ENCODE data around the gene SCAMP3.
"Not testable (repeated sequence)": the region's sequence is repeated elsewhere in the genome, so short reads cannot be mapped to it uniquely, and the experiment has no call there.

The SCAMP3 gene

DNA sequence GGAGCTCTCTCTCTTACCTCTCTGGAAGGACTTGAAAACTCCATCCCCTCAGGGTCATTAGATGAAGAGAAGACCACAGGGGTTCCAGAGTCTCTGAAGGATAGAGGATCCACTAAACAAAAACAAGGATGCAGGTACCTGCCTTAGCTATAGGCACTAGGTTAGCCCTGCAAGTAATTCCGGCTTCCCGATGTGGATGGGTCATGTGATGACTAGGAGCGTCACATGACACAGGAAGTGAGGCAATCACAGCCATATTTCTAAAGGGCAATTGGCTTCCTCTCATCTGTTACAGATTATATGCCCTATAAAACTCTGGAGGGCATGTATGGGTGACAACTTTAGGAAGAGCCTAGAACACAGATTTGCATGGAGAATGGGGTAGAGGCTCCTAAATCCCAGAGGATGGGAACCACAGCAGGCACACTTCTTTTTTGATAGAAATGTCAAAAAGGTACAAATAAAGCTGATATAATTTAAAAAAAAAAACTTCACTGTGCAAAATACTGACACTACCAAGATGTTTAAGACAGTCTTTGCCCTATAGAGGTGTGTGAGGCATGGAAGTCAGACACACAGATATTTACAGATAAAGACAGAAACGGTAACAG lies 21.0 kb downstream of the SCAMP3 start:
- peak; percentile 87 for DNase-seq
- in situ Hi-C loops (cut with HindIII; ENCODE audit: low pct_ligation_motif_present, low pct_unique_long_range_greater_than_20kb, low sequenced_read_pairs), result no loop called here

DNA sequence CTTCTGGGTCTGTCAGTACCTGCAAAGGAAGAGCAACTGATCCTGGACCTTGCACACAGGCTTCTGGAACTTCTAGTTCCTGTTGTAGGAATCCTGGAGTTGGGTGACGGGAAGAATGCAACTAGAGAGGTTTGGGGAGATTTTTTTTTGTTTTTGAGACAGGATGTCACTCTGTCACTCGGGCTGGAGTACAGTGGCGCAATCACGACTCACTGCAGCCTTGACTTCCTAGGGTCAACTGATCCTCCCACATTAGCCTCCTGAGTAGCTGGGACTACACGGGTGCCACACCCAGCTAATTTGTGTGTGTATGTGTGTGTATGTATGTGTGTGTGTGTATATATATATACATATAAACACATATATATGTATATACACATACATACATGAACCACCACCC lies 25.7 kb downstream of the SCAMP3 start:
- DNase-seq, result no peak
- in situ Hi-C loops (cut with HindIII; ENCODE audit: low pct_ligation_motif_present, low pct_unique_long_range_greater_than_20kb, low sequenced_read_pairs), result no loop called here

DNA sequence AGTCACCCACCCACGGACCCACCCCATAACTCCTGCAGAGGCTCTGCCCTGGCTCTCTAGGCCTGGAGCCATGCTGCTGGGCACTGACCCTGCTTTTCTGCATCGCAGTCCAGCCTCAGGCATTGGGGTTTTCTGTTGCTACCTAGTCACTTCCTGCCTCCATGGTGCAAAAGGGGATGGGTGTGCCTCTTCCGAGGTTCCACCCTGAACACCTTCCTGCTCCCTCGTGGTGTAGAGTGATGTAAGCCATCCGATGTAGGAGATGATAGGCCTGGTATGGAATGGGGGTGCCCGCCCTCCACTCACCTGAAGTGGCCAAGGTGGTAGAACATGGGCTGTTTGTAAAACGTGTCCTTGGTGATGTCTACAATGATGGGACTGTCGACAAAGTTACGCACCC lies 26.8 kb downstream of the SCAMP3 start:
- DNase-seq; in situ Hi-C loops (cut with HindIII; ENCODE audit: low pct_ligation_motif_present, low pct_unique_long_range_greater_than_20kb, low sequenced_read_pairs): not testable (repeated sequence)

DNA sequence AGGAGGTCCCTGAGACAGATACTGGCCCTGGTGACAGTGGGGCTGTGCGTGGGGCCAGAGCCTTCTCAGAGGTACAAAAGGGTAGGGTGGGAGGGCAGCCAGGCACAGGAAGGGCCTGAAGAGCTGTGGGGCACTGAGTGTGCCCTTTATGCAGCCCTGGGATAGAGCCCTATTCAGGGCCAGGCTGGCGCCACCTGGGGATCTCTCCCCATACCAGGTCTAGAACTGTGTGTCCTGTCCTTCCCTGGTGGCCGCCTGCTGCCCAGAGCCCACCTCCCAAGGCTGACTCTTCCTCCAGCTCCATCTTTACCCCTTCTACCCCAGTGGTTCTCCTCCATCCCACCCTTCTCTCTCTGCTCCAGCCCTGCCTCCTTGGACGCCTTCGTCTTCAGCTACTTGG lies 28.7 kb downstream of the SCAMP3 start:
- in situ Hi-C loops (cut with HindIII; ENCODE audit: low pct_ligation_motif_present, low pct_unique_long_range_greater_than_20kb, low sequenced_read_pairs); DNase-seq: not testable (repeated sequence)

- DNase-seq; in situ Hi-C loops (cut with HindIII; ENCODE audit: low pct_ligation_motif_present, low pct_unique_long_range_greater_than_20kb, low sequenced_read_pairs): not testable (repeated sequence)
Measured at GRCh38 chr1:155232001-155232978, 29.9 kb downstream of the SCAMP3 start.

DNA sequence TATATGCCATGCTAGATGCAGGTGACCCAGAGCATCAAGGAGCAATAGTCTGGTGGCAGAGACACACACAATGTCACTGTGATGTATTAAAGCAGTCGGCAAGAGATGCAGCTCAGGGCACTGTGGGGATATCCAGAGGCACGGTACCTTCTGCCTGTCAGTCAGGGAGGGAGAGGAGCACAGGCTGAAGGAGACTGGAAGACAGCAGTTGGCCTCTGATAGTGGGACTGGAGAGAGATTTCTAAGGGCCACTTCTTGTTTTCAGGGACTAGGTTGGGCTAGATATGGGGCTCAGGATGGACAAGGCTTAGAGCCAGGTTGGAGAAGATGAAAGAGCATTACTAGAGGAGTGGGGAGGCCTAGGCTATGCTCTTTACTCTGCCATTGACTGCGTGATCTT lies 30.9 kb downstream of the SCAMP3 start:
- DNase-seq; in situ Hi-C loops (cut with HindIII; ENCODE audit: low pct_ligation_motif_present, low pct_unique_long_range_greater_than_20kb, low sequenced_read_pairs): not testable (repeated sequence)

DNA sequence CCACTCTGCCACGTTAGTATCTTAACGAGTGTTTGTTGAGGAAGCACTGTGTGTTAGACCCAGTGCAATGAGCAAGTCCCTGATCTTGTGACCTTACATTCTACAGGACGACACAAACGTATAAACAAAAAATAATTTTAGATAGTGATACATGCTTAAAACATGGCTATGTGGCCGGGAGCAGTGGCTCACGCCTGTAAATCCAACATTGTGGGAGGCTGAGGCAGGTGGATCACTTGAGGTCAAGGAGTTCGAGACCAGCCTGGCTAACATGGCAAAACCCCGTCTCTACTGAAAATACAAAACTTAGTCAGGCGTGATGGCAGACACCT lies 34.1 kb downstream of the SCAMP3 start:
- in situ Hi-C loops (cut with HindIII; ENCODE audit: low pct_ligation_motif_present, low pct_unique_long_range_greater_than_20kb, low sequenced_read_pairs), result no loop called here
- DNase-seq, result no peak

- in situ Hi-C loops (cut with HindIII; ENCODE audit: low pct_ligation_motif_present, low pct_unique_long_range_greater_than_20kb, low sequenced_read_pairs), result no loop called here
- DNase-seq, result peak; percentile 99
Measured at GRCh38 chr1:155227261-155228095, 34.7 kb downstream of the SCAMP3 start.

- DNase-seq, result no peak
- in situ Hi-C loops (cut with HindIII; ENCODE audit: low pct_ligation_motif_present, low pct_unique_long_range_greater_than_20kb, low sequenced_read_pairs), result no loop called here
Measured at GRCh38 chr1:155226910-155227260, 35.3 kb downstream of the SCAMP3 start.

- peak; percentile 90 for DNase-seq
- in situ Hi-C loops (cut with HindIII; ENCODE audit: low pct_ligation_motif_present, low pct_unique_long_range_greater_than_20kb, low sequenced_read_pairs), result no loop called here
Measured at GRCh38 chr1:155226188-155226909, 35.8 kb downstream of the SCAMP3 start.

- in situ Hi-C loops (cut with HindIII; ENCODE audit: low pct_ligation_motif_present, low pct_unique_long_range_greater_than_20kb, low sequenced_read_pairs); DNase-seq: not testable (repeated sequence)
Measured at GRCh38 chr1:155225404-155225759, 36.8 kb downstream of the SCAMP3 start.

GRCh38 chr1:155223047-155223446 lies 39.1 kb downstream of the SCAMP3 start:
- DNase-seq, result no peak
- in situ Hi-C loops (cut with HindIII; ENCODE audit: low pct_ligation_motif_present, low pct_unique_long_range_greater_than_20kb, low sequenced_read_pairs), result no loop called here

- in situ Hi-C loops (cut with HindIII; ENCODE audit: low pct_ligation_motif_present, low pct_unique_long_range_greater_than_20kb, low sequenced_read_pairs), result not testable (repeated sequence)
Measured at GRCh38 chr1:155220211-155220965, 41.8 kb downstream of the SCAMP3 start.

DNA sequence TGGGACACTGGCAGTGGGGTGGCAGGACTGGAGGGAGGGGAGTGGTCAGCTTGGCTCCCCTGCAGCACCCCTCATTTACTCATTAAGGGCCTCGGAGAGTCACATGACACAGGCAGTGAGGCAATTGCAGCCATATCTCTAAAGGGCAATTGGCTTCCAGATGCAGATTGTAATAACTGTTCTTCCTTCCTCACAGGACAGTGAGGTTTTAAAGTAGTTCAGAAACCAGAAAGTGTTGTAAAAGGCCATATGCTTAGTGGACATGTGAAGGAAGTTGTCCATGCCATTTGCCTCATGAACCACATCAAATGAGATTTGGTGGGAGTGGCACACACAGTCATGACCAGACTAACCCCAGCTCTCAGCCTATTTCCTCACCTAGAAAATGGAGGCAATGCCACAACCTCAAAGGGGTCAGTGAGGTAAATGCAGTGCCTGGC lies 42.5 kb downstream of the SCAMP3 start:
- in situ Hi-C loops (cut with HindIII; ENCODE audit: low pct_ligation_motif_present, low pct_unique_long_range_greater_than_20kb, low sequenced_read_pairs), result no loop called here
- no peak for DNase-seq

More at GRCh38 chr1:155220211-155220965, 41.8 kb downstream of the SCAMP3 start:
- DNase-seq, result not testable (repeated sequence)

DNA sequence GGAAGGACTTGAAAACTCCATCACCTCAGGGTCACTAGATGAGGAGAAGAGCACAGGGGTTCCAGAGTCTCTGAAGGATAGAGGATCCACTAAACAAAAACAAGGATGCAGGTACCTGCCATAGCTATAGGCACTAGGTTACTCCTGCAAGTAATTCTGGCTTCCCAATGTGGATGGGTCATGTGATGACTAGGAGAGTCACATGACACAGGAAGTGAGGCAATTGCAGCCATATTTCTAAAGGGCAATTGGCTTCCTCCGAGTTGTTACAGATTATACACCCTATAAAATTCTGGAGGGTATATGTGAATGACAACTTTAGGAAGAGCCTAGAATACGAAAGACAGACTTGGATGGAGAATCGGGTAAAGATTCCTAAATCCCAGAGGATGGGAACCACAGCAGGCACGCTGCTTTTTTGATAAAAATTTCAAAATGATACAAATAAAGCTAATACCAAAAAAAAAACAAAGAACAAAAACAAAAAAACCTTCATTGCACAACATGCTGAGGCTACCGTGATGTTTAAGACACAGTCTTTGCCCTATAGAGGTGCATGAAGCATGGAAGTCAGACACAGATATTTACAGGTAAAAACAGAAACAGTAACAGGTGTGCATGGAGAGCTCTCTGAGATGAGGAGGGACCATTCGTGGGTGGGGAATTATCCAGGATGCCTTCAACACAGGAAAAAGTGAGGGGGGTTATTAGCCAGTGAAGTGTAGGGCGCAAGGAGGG lies 43.1 kb downstream of the SCAMP3 start:
- DNase-seq, result peak; percentile 37
- in situ Hi-C loops (cut with HindIII; ENCODE audit: low pct_ligation_motif_present, low pct_unique_long_range_greater_than_20kb, low sequenced_read_pairs), result no loop called here

GRCh38 chr1:155214702-155215101 lies 47.5 kb downstream of the SCAMP3 start:
- DNase-seq; in situ Hi-C loops (cut with HindIII; ENCODE audit: low pct_ligation_motif_present, low pct_unique_long_range_greater_than_20kb, low sequenced_read_pairs): not testable (repeated sequence)

DNA sequence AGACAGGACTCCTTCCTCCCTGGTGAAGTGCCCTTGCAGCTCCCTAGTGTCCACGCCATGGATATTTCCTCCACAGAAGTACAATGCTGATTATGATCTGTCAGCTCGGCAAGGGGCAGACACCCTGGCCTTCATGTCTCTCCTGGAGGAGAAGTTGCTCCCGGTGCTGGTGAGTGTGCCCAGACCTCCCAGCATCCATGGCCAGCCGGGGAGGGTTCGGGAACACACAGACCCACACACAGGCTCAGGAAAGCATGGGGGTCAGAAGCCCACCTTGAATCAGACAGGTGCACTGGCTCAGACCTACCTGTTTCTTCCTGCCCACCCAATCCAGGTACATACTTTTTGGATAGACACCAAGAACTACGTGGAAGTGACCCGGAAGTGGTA lies 50.1 kb downstream of the SCAMP3 start:
- in situ Hi-C loops (cut with HindIII; ENCODE audit: low pct_ligation_motif_present, low pct_unique_long_range_greater_than_20kb, low sequenced_read_pairs); DNase-seq: not testable (repeated sequence)

All from ACHN (cell line).